T follicular helper cell (primary cell): ENCODE data around the gene TMEM41B.
"Not testable (repeated sequence)": the region's sequence is repeated elsewhere in the genome, so short reads cannot be mapped to it uniquely, and the experiment has no call there.

ENCODE experiments used
- DNase-seq: peaks from one replicate; pipeline ENCODE4 v3.0.0-alpha.2; 2020; ENCODE audit warnings: low read depth
- total RNA-seq, 2 experiments: gene quantifications; one replicate each; lab custom pipeline; 2026; lab: John Stamatoyannopoulos, UW

The TMEM41B gene, protein sequence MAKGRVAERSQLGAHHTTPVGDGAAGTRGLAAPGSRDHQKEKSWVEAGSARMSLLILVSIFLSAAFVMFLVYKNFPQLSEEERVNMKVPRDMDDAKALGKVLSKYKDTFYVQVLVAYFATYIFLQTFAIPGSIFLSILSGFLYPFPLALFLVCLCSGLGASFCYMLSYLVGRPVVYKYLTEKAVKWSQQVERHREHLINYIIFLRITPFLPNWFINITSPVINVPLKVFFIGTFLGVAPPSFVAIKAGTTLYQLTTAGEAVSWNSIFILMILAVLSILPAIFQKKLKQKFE
- total RNA-seq = 35.8 to 45.0 reads per million in 2 experiments

DNA sequence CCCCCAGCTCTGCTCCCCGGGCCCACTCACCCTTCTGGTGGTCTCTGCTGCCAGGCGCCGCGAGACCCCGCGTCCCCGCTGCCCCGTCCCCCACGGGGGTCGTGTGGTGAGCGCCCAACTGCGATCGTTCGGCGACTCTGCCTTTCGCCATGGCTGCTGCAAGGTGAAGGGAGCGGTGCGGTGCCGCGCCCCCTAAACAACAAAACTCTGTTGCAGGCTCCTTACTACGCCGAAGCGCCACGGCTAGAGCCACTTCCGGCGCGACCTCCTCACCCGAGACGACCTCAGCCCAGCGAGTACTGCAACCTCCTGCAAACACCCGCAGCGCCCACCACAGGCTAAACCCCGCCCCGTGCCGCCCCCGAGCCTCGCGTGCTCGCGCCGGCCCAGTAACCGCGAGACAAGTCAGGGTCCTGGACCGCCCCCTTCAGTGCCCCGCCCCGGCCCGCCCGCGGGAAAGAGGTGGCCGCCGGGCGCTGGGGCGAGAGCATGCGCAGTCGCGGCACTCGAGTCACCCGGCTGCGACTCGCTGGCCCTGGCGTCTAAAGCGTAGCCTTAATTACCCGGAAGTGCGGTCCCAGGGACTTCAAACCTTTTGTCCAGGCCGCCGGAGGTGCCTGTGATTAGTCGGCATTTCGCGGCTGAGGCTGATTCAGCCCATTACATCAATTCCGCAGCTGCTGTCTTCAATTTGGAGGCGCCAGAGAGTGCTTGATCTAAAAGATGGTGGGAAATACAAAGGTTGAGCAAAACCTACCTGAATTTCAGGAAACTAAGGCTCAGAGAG is at the start of gene TMEM41B:
TMEM41B (minus strand) TSS at position 303 of the 787 bp plus-strand sequence; CDS start at position 151, 152 bp downstream.
- DNase-seq = peak; percentile 97

DNA sequence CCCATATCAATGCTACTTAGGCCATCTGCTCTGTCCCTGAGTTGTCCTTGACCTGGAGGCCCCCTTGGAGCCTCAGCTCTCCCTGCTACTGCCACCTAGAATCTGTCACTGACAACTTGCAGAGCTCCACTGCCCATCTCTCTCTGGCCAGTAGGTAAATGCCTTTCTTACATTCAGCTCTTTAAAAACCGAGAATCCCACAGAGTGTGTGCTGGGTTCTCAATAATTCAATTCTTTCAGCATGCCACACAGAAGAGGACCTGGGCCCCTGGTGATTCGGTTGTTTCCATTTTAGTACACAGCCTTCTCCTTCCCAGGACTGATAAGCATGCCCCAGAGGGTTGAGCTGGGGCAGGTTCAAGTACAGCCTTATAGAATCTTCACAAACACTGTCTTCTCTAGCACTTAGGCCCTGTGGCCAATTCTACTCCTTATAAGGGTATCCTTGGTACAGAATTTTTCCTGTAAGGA is 48.0 kb upstream of the TMEM41B start:
- no peak for DNase-seq

DNA sequence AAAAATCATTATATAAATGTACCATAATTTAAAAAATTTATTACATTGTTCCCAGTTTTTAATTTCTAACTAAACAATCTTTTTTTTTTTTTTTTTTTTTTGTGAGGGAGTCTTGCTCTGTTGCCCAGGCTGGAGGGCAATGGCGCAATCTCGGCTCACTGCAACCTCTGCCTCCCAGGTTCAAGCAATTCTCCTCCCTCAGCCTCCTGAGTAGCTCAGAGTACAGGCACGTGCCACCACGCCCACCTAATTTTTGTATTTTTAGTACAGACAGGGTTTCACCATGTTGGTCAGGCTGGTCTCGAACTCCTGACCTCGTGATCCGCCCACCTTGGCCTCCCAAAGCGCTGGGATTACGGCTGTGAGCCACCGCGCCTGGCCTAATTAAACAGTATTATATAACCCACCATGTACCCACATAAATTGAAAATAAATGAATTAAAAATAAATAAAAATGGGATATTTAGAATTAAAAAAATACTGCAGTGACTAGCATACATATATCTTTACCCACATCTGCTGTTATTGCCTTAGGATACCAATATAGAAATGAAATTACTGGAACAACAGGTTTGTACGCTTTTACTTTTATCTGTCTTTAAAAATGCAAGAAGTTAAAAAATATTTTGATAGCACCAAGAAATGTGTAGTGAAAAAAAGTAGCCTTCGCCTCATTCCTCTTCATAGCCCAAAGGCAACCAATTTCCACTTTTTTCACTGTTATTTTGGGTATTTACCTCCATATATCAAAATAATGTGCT is 46.6 kb upstream of the TMEM41B start:
- not testable (repeated sequence) for DNase-seq

DNA sequence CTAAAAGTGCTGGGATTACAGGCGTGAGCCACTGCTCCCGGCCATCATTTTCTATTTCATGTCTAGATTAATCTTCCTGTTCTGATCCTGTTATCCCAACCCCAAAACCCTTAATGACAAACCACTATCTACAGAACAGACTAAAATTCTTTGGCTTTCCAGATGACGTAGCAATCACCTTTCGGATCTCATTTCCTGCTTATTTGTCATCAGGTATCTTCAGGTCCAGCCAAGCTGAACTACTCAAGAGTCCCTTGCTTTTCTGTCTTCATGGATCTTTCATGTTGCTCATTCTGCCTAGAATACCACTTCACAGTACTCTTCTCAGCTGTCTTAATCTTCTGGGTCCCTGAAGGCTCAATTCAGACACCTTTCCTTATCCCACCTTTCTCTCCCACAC is 42.6 kb upstream of the TMEM41B start:
- no peak for DNase-seq

DNA sequence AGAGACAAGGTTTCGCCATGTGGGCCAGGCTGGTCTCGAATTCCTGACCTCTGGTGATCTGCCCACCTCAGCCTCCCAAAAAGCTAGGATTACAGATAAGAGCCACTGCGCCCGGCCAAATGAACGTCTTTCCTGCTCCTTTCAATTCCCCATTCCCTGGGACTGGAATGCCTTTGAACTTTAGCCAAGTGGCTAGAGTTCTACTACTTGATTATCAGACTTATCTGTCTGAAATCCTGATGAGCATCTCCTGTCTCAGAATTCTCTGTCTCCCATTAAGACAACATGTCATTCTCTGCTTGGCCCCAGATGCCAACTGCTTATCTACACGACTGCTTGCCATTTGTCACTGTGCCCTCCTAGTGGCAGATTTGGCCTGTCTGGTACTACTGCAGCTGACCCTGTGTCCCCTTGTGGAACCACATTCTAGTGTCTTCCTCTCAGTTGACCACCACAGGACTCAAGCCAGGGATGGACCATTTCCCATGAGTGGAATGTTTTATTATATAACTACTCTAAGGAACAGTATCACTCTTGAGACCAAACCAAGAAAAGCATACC is 37.0 kb upstream of the TMEM41B start:
- DNase-seq = no peak

DNA sequence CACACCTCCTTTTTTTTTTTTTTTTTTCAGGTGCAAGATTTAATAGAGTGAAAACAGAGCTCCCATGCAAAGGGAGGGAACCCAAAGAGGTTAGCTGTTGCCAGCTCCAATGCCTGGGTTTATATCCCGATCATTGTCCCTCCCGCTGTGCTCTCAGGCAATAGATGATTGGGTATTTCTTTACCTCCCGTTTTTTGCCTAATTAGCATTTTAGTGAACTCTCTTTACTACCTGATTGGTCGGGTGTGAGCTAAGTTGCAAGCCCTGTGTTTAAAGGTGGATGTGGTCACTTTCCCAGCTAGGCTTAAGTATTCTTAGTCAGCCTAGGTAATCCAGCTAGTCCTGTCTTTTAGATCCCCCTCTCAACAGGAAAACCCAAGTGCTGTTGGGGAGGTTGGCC is 33.4 kb upstream of the TMEM41B start:
- DNase-seq = not testable (repeated sequence)

DNA sequence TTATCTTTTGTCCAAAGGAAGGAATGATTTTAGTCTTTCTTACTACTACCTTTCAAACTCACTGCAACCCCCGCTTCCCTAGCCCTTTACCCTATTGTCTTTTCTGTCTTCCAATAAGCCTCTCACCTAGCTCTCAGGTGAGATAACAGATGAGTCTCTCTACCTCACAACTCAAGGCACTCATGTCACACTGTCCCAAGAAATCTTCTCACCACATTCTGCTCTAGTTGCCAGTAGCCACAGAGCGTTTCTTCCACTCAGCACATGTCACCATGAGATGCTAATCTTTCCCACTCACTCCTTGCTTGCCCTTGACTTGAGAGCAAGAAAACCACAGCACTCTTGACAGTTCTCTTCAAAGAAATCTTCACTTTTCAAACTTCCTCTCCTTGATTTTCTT is 32.7 kb upstream of the TMEM41B start:
- DNase-seq = no peak

DNA sequence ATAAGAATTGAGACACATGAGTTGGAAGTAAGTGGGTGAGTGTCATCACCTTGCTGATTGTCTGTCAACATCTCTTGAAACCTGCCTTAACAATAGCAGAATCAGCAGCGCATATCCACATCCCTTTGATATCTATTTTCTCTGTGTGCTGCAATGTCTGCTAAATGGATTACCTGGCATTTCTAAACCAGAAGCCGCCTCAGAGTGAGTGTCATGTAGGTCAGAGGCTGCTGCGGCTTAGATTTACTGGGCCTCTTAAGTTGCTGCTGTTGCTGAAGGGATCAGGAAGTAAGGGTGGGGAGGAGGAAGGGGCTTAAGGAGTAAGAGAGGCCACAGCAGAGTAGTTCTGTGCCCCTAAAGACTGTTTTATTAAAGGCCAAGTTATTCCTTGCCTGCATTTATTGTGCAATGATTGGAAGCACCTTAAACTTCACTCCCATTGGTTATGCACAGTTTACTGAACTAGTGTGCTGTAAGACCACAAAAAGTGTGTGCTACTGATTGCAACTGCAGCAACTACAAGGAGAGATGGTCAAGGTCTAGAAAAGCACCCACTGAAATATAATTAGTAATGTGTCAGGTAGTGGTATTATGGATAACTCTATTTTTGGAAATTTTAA is 29.8 kb upstream of the TMEM41B start:
- DNase-seq = no peak

DNA sequence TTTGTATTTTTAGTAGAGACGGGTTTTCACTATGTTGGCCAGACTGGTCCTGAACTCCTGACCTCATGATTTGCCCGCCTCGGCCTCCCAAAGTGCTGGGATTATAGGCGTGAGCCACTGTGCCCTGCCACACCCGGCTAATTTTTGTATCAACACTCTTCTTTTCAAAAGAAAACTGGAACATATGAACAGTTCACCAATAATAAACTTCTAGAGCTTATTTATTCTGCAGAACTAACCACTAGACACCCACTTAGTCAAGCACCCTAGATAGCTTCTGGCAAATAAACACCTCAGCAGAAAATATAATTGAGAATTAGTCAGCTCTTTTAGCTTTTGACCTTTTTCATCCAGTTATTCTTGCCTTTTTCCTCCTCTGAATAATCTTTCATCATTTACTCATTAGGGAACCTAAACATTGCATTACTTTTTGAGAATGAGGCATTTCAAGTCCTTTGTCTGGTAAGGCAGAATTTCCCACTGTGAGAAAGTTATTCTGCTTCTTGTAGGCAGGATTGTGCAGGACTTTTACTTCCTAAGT is 27.3 kb upstream of the TMEM41B start:
- no peak for DNase-seq

DNA sequence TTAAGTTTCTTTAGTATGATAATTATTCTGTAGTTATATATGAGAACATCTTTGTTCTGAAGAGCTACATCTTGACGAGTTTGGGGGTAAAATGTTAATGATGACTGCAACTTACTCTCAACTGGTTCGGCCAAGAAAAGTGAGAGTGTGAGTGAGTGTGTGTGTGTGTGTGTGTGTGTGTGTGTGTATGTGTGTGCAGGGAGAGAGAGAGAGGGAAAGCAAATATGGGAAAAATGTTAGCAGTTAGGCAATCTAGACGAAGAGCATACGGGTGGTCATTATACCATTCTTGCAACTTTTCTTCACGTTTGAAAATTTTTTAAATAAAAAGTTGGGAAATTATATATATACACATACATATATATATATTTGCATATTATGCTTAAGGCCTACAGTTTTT is 18.3 kb upstream of the TMEM41B start:
- DNase-seq = no peak

DNA sequence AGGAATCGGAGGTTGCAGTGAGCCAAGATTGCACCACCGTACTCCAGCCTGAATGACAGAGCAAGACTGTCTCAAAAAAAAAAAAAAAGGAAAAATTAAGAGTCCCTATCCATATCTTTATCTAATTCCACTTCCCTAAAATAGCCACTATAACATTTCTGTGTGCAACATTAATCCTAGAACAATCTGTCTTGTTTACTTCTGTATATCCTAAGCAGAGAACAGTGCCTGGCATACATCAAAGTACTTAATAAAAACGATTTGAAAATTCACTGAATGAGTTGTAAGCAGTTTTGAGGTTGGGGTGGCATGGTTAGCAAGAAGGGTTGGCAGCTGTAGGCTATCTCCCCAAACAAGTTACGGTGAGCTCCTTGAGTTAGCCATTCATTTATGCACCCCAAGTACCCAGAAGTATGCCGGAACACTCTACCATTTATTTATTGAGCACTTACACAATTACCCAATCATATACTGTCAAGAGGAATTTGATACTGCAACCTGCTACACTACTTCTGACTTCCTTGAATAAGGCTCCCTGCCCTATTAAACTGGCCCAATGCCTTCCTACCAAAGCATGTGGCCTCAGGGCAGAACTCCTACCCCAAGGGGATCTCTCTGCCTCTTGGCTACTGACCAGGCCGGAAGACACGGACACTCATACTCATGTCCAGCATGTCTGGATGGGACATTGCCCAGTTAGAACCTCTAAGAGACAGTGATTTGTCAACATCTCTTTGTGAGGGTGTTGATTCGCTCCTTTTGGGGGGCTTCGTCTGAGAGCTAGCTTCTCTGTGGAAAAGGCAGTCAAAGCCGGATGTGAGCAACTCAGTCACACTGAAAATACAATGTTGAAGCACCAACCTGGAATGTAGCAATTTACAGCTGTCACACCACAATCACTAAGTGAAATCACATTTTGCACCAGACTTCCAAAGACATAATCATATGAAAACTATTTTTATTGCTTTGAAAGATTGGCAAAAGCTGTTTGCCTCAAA is 16.3 kb upstream of the TMEM41B start:
- DNase-seq = no peak

DNA sequence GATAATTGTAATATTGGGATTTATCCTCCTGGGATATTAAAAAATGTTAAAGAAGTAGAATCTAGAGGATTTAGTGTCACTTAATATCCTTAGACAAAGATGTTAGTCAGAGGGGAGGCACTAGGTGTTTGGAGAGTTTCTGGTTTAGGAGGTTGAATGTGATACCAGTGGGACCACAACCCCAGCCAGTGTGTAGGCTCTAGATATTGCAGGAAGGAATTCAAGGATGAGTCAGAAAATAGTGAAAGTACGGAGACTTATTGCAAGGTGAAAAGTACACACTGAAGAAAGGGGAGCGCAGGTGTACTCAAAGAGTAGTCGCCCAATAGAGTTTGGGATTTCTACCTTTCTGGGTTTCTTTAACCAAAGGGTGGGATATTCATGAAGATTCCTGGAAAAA is 5.7 kb upstream of the TMEM41B start:
- no peak for DNase-seq

DNA sequence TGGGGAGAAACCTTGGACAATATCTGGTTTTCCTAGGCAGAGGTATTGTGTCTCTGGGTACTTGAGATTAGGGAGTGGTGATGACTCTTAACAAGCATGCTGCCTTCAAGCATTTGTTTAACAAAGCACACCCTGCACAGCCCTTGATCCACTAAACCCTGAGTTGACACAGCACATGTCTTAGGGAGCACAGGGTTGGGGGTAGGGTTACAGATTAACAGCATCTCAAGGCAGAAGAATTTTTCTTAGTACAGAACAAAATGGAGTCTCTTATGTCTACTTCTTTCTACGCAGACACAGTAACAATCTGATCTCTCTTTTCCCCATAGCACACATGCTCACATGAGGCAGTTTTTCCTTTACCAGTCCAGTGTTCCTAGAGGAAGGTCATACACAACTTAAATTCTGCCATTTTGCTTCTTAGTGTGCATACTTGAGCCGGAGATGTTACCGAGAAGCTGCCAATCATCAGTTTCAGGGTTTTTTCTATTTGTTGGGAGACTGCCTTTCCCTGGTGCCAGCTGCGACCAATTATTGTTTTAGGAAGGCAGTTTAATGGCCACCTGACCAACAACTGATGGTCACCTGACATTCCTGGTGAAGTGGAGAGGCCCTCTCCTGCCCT is 5.1 kb upstream of the TMEM41B start:
- DNase-seq = not testable (repeated sequence)

DNA sequence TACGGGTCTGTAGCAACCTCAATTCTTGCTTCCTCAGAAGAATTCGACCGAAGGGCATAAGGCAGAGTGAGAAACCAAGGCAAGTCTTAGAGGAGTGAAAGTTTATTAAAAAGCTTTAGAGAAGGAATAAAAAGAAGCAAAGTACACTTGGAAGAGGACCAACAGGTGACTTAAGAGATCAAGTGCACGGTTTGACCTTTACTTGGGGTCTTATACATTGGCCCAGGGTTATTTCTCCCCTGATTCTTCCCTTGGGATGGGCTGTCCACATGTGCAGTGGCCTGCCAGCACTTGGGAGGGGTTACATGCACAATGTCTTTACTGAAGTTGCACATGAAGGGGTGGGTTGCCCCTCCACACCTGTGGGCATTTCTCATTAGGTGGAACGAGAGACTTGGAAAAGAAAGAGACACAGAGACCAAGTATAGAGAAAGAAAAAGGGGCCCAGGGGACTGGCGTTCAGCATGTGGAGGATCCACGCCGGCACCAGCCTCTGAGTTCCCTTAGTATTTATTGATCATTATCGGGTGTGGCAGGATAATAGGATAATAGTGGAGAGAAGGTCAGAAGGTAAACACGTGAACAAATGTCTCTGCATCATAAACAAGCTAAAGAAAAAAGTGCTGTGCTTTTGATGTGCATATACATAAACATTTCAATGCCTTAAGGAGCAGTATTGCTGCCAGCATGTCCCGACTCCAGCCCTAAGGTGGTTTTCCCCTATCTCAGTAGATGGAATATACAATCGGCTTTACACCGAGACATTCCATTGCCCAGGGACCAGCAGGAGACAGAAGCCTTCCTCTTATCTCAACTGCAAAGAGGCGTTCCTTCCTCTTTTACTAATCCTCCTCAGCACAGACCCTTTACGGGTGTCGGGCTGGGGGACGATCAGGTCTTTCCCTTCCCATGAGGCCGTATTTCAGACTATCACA is 4.3 kb upstream of the TMEM41B start:
- not testable (repeated sequence) for DNase-seq

DNA sequence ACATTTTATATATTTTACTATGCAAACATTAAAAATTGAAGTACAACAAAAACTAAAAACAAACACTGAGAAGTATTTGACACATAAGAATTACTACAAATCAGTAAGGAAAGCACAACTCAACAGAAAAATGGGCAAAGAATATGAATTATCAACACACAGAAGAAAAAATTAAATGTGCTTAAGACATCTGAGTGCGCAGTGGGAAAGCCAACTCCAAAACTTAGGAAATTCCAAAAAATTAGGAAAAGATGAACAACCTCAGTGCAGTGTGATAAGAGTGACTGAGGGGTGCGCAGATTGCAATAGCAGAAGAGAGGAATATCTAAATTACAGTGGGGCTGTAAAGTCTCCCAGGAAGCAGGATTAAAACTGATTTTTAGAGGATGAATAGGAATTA is 1.9 kb upstream of the TMEM41B start:
- DNase-seq = no peak

DNA sequence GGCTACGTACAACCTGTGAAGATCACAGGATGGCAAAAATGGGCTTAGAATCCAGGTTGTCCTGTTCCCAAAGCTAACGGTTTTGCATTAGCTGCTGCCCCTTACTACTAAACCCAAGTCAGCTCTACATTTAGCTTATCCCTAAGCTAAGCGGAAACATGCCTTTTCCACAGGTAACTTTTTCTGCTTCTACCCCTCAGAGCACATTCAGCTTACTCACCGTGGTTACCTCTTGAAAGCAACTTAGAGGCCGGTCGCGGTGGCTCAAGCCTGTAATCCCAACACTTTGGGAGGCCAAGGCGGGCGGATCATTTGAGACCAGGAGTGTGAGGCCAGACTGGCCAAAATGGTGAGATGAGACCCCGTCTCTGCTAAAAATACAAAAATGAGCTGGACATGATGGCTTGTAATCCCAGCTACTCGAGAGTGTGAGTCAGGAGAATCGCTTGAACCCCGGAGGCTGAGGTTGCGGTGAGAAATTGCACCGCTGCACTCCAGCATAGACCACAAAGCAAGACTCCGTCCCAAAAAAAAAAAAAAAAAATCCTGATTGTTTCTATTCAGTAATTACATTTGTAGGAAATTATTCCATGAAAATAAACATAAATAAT is 790 bp upstream of the TMEM41B start:
- no peak for DNase-seq

DNA sequence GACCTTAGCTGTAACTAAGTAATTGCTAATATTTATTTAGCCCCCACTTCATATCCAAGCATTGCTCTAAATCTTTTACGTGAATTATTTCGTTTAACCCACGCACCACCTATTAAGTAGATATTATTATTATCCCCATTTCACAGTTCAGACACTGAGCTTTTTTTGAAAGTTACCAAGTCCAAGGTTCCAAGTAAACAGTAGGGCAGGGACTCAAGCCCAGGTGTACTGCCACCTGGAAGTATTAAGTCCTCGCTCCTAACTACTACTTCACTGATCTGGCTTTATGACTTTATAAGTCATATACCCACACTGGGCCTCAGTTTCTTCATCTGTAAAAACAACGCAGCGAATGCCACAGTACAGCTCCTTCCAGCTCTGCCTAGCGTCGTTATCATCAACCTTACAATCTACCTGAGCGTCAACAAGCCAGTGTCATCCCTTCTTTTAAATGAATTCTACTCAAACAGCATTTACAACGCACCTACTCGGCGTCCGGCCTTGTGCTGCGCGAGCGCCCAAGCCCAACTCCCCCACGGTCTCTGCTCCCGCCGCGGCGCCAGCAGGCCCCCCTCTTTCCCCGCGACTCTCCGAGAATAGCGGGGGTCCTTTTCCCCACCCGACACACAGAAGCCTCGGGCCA is 624 bp downstream of the TMEM41B start:
- peak; percentile 0 for DNase-seq
